ENCODE data around the gene POU2F2.
A peak's percentile ranks its signal among the peaks of the same experiment; 100 is the strongest.

POU2F2 gene

GRCh38 chr19:42079886-42080763 lies 52.1 kb downstream of the POU2F2 start:
- no peak for DNase-seq

- DNase-seq = no peak
Observed at GRCh38 chr19:42079276-42079669, 53.0 kb downstream of the POU2F2 start.

DNA sequence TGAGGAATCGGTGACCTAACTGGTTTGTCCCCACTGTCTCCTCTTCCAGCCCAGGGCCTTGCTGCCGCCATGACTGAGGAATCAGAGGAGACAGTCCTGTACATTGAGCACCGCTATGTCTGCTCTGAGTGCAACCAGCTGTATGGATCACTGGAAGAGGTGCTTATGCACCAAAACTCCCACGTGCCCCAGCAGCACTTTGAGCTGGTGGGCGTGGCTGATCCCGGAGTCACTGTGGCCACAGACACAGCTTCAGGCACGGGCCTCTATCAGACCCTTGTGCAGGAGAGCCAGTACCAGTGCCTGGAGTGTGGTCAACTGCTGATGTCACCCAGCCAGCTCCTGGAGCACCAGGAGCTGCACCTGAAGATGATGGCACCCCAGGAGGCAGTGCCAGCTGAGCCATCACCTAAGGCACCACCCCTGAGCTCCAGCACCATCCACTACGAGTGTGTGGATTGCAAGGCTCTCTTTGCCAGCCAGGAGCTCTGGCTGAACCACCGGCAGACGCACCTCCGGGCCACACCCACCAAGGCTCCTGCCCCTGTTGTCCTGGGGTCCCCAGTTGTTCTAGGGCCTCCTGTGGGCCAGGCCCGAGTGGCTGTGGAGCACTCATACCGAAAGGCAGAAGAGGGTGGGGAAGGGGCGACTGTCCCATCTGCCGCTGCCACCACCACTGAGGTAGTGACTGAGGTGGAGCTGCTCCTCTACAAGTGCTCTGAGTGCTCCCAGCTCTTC lies 53.5 kb downstream of the POU2F2 start:
- DNase-seq = no peak

GRCh38 chr19:42078058-42078457 lies 54.2 kb downstream of the POU2F2 start:
- DNase-seq = no peak

DNA sequence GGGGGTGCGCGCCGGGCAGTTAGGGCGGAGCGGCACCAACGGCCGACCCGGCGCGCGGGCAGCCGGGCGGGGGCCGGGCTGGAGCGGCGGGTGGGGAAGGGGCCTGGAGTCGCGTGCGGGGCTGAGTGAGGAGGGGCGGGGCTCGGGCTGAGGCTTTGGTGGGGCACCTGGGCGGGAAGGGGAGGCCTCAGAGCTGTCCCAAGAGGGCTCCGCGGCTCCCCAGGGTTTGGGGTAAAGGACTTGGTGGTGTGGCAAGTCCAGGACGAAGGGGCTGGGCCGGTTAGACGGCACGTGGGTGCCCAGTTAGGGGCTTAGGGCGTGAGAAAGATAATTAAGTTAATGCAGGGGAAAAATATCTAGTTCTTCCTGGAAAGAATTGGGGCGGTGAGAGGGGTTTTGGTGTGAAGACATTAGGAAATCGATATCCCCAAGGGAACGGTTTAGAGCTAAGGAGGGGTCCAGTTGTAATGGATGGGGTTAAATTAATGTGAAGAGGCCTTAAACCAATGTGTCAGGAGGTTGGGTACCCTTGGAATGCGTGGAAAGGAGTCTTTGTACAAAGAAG lies 55.8 kb downstream of the POU2F2 start:
- DNase-seq = no peak

GRCh38 chr19:42075616-42076379 lies 56.4 kb downstream of the POU2F2 start, which contains the start of gene ZNF574:
Gene ZNF574 (plus strand): TSS chr19:42076166. CDS start chr19:42078607, 2,441 bp downstream.
- DNase-seq = peak; percentile 95

DNA sequence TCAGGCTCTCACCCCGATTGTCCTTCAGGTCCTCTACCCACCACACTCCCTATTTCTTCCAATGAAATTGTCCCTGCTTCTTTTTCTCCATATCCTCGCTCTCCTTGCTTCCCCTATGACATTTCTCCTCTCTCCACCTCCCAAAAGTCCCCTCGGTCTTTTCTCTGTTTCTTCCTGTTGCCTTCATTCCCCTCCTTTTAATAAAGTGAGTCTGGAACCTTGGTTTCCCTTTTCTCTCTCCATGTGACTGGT lies 57.0 kb downstream of the POU2F2 start:
- DNase-seq = no peak

DNA sequence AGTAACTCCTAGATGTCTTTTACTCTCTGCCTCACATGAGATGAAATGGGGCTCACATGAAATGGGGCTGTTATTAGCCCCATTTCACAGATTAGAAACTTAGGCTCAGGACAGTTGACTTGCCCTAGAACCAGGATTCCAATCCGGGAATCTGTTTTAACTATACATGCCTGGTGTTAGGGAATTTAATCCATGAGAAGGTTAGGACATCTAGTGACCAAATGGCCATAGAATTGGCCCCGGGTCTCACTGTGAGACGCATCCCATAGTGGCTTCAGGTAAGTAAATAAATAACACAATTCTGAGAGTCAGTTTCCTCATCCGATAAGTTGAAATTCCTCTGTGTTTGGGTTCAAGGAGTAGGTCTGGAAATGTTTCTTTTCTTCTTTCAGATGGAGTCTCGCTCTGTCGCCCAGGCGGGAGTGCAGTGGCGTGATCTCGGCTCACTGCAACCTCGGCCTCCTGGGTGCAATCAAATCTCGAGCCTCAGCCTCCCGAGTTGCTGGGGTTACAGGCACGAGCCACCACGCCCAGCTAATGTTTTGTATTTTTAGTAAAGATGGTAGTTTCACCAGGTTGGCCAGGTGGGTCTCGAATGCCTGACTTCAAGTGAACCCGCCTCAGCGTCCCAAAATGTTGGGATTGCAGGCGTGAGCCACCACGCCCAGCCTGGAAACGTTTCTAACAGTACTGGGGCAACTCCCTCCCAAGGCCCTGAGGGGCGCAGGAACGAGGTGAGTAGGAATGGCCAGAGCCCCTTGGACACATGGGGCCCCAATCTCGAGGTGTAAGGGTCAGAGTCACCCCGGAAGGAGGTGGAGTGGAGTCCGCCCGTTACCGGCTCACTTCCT lies 57.5 kb downstream of the POU2F2 start:
- DNase-seq = peak; percentile 36

- no peak for DNase-seq
Observed at GRCh38 chr19:42071247-42071646, 61.0 kb downstream of the POU2F2 start.

- DNase-seq = no peak
Observed at GRCh38 chr19:42069619-42070351, 62.5 kb downstream of the POU2F2 start, which contains the start of gene GRIK5. Gene GRIK5 (minus strand): TSS chr19:42070206. CDS start chr19:42065770, 4,436 bp downstream.

DNA sequence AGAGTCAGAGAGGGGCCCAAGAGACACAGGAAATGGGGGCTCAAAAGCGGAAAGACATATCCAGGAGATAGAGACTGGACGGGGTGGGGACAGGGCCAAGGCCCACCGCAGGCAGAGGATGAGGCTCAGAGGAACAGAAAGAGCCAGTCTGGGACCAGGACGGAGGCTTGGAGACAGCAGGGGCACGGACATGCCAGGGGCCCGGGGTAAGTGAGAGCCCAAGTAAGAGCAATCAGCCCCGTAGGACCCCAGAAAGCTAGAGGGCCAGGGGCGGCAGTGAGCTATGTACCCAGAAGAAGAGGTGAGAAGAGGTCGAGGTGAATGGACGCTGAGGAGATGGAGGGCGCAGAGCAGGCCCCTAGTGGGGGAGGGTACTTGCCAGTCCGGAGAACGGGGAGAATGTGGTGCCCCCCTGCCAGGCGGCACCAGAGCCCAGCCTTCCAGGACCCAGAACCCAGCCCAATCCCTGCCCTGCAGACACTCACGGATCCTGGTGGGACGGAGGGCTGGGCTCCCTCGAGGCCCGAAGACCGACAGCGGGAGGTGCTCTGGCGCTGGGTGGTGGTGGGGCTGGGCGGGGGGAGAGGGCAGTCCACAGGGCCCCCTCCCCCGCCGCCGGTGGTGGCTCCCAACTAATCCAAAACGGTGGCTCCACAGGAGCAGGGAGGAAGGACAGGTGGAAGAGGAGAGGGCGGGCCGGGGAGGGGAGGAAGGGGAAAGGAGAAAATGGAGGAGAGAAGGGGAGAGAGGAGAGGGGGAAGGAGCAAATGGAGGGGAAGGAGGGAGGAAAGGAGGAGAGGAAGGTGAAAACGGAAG lies 63.3 kb downstream of the POU2F2 start:
- DNase-seq = no peak

GRCh38 chr19:42068361-42068755 lies 63.9 kb downstream of the POU2F2 start:
- no peak for DNase-seq

DNA sequence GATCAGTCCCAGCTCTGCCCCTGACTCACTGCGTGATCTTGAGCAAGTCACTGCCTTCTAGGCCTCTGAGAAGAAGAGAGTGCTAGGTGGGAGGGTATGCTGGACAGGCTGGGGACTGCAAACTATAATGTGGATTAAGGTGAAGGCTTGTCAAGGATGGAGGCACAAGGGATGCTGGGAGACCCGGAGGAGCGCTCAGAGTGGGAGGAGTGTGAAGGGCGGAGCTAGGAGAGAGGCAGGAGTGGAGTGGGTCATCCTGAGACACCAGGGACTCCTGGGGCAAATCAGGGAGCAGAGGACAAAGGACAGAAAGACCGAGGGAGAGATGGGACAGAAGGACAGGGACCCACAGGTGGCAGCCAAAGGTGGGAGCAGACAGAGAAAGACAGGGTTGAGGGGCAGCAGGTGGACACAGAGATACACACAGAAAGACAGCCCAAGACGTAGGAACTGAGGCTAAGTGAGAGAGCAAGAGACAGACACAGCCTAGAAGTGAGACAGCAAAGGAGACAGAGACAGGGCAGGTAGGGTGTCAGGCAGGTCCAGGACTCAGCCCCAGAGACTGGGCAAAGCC lies 64.8 kb downstream of the POU2F2 start:
- DNase-seq = no peak

DNA sequence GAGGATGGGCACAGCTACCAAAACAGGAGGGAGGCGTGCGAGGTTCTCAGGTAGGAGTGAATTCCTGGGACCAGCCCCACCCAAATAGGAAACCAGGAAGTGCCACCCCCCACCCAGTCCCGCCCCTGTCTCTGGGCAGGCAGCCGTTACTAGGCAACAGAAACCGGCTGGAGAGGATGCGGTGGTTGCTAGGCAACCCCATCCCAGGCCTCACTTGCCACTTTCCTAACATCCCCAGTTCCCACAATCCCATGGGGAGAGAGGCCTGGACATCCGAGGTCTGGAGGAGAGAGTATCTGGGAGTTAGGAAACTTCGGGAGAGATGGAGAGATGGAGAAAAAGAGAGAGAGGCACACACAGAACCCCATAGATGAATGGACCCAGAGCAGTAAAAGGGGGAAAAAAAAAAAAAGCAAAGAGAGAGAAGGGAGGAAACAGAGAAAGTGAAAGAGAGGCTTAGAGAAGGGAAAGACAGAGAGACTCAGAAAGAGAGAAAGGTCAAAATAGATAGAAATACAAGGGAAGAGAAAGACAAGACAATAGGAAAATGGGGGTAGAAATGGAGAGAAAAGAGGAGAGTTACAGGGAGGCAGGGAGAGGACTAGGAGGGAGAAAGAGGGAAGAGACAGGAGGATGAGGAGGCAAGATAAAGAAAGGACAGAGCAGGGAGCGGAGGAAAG lies 66.0 kb downstream of the POU2F2 start:
- no peak for DNase-seq

DNA sequence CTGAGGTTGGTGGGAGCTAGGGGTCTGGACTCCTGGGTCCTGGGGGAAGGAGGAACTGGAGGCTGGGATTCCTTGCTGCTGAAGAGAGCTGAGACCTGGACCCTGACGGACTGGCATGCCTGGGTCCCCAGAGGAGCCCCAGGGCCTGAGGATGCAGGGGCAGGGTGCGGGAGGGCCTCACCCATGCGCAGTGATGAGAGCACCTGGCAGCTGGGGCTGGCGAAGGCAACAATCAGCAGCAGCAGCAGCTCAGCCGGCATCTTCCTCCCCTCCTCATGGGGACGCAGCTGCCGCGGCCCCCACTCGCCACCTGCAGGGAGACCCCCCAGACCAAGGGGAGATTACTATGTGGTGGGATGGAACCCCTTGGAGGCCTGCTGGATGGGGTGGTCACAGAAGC lies 66.7 kb downstream of the POU2F2 start:
- no peak for DNase-seq

DNA sequence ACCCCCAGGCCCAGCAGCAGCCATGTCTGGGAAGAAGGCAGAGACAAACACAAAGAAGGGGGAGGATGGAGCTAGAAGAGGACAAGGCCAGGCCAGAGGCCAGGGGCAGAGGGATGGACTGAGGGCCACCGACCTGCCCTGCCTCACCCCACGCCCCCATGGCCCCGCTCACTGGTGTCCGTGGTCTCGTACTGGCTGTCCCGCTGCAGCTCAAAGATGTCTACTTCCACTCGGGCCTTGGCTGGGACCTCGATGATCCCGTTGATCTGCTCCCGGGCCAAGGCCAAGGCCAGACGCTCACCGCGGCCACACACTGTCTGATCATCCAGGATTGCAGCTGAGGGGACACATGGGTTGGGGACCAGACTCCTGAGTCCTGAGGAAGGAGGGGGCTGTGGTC lies 67.2 kb downstream of the POU2F2 start:
- DNase-seq = no peak

DNA sequence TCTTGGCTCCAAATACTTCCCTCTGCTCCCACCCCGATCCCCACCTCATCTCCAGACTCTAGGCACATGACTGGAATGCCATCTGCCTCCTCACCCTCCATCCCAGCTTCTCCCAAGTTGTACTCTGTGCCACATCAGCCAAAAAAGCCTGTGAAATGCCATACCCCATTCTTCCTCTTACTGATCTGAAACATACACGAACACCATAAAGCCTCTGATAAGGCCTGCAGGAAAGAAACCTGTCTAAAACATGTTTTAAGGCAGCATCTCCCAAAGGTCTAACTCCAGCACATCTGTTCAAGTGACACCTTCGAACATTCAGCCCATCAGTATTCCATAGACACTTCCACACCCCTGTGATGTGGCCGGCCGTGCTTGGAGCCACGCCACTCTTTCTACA lies 67.8 kb downstream of the POU2F2 start:
- no peak for DNase-seq

GRCh38 chr19:42062381-42062780 lies 69.9 kb downstream of the POU2F2 start:
- DNase-seq = no peak

DNA sequence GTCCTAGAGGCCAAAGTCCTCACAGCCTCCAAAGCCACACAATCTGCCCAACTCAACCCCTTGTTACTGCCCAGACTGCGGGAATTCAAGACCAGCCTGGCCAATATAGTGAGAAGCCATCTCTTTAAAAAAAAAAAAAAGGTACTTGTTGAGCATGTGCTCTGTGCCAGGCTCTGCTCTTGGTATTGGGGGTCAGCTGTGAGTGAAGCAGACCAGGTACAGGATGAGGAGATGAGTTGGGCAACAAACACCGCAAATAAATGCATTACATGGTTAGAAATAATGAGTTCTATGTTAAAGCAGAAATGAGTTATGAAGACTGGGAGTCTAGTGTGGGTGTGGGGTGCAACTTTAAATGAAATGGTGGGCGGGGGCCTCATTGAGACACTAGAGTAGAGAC lies 72.1 kb downstream of the POU2F2 start:
- no peak for DNase-seq

DNA sequence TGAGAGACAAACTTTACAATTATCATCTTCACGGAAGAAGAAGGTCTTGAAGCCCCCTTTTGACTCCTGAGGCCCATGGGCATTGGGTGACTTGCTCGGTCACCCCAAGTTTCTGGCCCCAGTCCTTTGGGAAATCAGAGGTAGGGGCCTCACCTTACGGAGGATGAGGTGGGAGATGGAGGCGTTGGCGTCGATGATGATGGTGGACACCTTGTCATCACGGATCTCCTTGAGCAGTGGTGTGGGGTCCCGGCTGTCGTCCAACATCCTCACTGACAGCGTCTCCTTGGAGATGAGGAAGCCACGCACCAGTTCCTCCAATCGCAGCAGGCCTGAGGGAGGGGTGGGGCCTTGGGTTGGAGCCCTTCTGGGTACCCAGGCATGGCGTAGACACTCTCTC lies 73.0 kb downstream of the POU2F2 start:
- DNase-seq = no peak

All from activated T-cell treated with anti-CD3 and anti-CD28 coated beads, Interleukin-2, amount 50 U/mL, for 1 hour (primary cell).